GM12865 (cell line): ENCODE measurements around the gene CD81.

Source experiments
- DNase-seq: peaks from one replicate; pipeline ENCODE4 v3.0.0; 2010; ENCODE audit warnings: low read depth
- H3K4me3 ChIP-seq: 2 replicates; pipeline ENCODE4 v1.5.1; 2011; ENCODE audit warnings: mild to moderate bottlenecking, low read depth, low read length, control low read depth
- CTCF ChIP-seq: IDR thresholded peaks from 2 replicates; pipeline ENCODE4 v1.5.1; 2011; ENCODE audit warnings: low read length, control low read depth, low read depth, inconsistent platforms; ENCODE audit not compliant: insufficient read depth; ENCODE audit errors: missing control alignments

CD81 gene

DNA sequence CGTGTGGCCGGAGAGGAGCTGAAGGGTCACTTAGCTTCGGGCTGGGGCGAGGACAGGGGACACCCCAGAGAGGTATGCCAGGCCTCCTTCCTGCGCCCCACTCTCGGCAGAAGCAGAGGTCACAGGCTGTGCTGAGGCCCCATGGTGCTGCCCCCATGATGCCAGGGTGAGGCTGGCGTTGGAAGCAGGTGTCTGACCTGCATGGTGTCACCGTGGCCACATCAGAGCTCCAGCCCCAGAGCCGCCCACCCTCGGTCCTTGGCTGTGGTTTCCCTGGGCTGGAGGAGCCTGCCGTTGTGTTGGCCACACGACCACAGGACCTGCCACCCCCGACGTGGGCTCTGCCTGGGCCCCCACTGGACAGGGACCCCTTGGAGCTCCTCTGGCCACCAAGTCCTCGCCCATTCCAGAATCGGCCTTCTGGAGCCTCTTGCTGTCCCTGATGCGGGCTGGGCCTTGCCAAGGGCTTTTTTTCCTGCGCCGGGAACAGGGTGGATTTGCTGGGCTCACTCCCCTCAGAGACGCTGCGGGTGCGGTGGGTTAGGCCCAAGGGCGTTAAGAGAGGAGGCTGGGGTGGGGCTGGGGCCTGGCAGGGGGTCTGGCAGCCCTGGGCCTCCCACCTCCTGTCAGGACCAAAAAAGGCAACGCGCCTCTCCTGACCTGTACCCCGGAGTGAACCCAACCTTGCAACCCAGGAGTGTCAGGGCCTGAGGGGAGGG is 15.3 kb downstream of the CD81 start:
- H3K4me3 ChIP-seq: no peak overlapping the region
- no peak for DNase-seq
- no peak for TF ChIP-seq CTCF

DNA sequence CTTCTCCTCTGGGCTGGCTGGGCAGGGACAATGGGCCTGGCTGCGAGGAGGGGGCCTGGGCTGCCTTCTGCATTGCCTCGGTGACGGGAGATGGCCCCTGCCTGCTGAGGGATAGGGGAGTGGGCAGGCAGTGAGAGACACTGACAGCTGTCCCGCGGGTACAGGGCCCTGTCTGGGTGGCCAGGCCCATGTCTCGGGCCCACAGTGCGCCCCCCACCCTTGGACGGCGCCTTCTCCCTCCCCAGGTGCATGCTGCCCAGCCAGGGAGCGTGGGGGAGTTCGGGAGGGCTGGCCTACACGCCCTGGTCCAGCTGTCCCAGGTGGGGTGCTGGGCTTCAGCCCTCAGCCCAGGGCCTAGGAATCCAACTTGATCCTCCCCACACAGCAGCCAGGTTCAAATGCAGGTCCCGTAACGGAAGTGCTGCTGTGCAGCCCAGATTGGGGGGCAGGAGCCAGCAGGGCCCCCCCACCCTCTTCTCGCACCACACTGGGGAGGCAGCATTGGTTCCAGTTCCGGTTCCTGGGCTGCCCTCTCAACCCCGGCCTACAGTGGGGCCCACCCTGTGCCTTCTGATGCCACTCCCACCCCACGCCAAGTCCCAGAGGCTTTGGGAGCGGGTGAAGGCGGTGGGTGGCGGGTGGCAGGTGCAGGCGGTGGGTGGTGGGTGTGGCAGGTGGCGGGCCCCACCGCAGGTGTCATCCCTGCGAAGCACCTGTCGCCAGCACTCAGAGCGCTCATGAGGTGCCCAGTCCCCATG is 16.2 kb downstream of the CD81 start:
- no peak for TF ChIP-seq CTCF
- DNase-seq: peak; percentile 46
- H3K4me3 ChIP-seq: no peak overlapping the region

GRCh38 chr11:2393941-2394817 is 17.1 kb downstream of the CD81 start:
- TF ChIP-seq CTCF: no peak
- H3K4me3 ChIP-seq: no peak overlapping the region

DNA sequence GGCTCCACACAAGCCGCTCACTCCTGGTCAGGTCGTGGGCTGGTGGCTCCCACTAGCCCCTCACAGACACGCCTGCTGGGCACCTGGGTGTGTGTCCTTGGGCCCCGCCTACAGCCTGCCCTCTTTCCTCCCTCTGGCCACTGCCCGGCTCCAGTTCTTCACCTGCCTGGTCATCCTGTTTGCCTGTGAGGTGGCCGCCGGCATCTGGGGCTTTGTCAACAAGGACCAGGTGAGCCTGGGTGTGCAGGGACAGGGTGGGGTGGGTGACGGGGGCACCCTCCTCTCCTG is 17.7 kb downstream of the CD81 start:
- DNase-seq: no peak
- no peak overlapping the region for H3K4me3 ChIP-seq
- TF ChIP-seq CTCF: no peak

More at GRCh38 chr11:2393941-2394817, 17.1 kb downstream of the CD81 start:
- no peak for DNase-seq

DNA sequence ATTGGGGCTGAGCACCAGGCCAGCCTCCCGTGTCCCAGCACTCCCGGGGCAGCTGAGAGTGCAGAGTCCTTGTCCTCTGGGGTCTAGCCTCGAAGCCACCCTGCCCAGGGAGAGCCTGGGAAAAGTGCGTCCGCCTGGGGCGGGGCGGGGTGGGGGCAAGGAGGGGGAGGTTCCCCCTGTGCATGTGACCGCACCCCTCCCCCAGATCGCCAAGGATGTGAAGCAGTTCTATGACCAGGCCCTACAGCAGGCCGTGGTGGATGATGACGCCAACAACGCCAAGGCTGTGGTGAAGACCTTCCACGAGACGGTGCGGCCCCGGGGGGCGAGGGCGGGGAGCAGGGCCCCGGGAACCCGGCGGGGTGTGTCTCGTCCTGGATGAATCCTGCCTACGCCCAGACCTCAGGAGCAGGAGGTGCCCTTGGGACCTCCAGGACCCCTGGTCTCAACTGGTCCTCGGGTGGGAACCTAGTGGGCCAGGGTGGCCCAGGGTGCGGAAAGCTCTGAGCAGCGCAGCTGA is 18.2 kb downstream of the CD81 start:
- no peak for DNase-seq
- H3K4me3 ChIP-seq: no peak overlapping the region
- no peak for TF ChIP-seq CTCF

DNA sequence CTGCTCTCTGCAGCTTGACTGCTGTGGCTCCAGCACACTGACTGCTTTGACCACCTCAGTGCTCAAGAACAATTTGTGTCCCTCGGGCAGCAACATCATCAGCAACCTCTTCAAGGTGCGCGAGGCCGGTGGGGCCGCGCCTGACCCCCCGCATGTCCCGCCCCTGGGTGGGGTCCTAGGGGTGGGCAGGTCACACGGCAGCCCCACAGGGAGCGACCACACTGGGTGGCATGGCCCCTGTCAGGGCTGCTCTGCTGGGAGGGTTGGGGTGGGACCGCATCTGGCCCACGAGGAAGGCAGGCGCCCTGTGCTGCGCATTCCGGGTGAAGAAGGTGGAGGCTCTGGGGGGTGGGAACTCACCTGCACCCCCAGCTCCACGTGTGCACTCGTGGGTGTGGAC is 18.7 kb downstream of the CD81 start:
- no peak for TF ChIP-seq CTCF
- no peak overlapping the region for H3K4me3 ChIP-seq
- no peak for DNase-seq
